ENCODE data around the gene LAMP1.

GRCh38 chr13:113272701-113273181 lies 24.3 kb upstream of the LAMP1 start:
- TF ChIP-seq CTCF (IDR thresholded peaks at IDR 0.05) (no peak), EZH2 (IDR thresholded peaks at IDR 0.05; ENCODE audit: borderline replicate concordance, insufficient read depth, low read depth, low read length, poor library complexity, severe bottlenecking) (no peak)
